SK-N-SH treated with all-trans-retinoic acid at 6 μM for 48 hours (cell line): Measurements from ENCODE around the gene IFITM1.
A peak's percentile ranks its signal among the peaks of the same experiment; 100 is the strongest.
"Not testable (repeated sequence)": the region's sequence is repeated elsewhere in the genome, so short reads cannot be mapped to it uniquely, and the experiment has no call there.

ENCODE experiments used
- ATAC-seq: fragments of 200-7000 bp; cut with Tn5 transposase; 3 replicates; pipeline ENCODE4 v1.9.1; 2020; ENCODE audit warnings: mild to moderate bottlenecking, moderate library complexity
- ARNTL ChIP-seq: fragments of 450-650 bp; formaldehyde crosslinking; IDR thresholded peaks from 2 replicates; pipeline ENCODE4 v1.5.0; 2020; ENCODE audit warnings: low read depth, mild to moderate bottlenecking, moderate library complexity, borderline replicate concordance
- CREB5 ChIP-seq: fragments of 250-450 bp; sonication (Bioruptor Pico); IDR thresholded peaks from 2 replicates; pipeline ENCODE4 v1.5.1; 2020; ENCODE audit warnings: low read depth, mild to moderate bottlenecking, moderate library complexity
- CSDC2 ChIP-seq: fragments of 250-450 bp; sonication (Bioruptor Pico); IDR thresholded peaks from 2 replicates; pipeline ENCODE4 v1.5.0; 2020; ENCODE audit warnings: mild to moderate bottlenecking, moderate library complexity
- CSRNP3 ChIP-seq: fragments of 250-450 bp; sonication (Bioruptor Pico); IDR thresholded peaks from 2 replicates; pipeline ENCODE4 v1.5.1; 2021; ENCODE audit warnings: mild to moderate bottlenecking, moderate library complexity
- ESRRG ChIP-seq: fragments of 250-450 bp; sonication (Bioruptor Pico); IDR thresholded peaks from 2 replicates; pipeline ENCODE4 v1.6.1; 2021; ENCODE audit warnings: mild to moderate bottlenecking
- GLIS3 ChIP-seq: fragments of 250-450 bp; sonication (Bioruptor Pico); IDR thresholded peaks from 2 replicates; pipeline ENCODE4 v1.5.0; 2020; ENCODE audit warnings: mild to moderate bottlenecking, moderate library complexity
- ISL1 ChIP-seq: fragments of 250-450 bp; sonication (Bioruptor Pico); IDR thresholded peaks from 2 replicates; pipeline ENCODE4 v2.1.2; 2022; ENCODE audit warnings: mild to moderate bottlenecking, moderate library complexity
- POU6F1 ChIP-seq: fragments of 250-450 bp; sonication (Bioruptor Pico); IDR thresholded peaks from 2 replicates; pipeline ENCODE4 v1.8.0; 2021; ENCODE audit warnings: low read depth, mild to moderate bottlenecking, moderate library complexity, borderline replicate concordance
- PPARA ChIP-seq: fragments of 250-450 bp; sonication (Bioruptor Pico); IDR thresholded peaks from 2 replicates; pipeline ENCODE4 v1.5.0; 2020; ENCODE audit warnings: mild to moderate bottlenecking, borderline replicate concordance
- RARB ChIP-seq: fragments of 250-450 bp; sonication (Bioruptor Pico); IDR thresholded peaks from 2 replicates; pipeline ENCODE4 v1.8.0; 2021; ENCODE audit warnings: mild to moderate bottlenecking, moderate library complexity
- TOX ChIP-seq: fragments of 250-450 bp; sonication (Bioruptor Pico); IDR thresholded peaks from 2 replicates; pipeline ENCODE4 v1.8.0; 2021; ENCODE audit warnings: mild to moderate bottlenecking, moderate library complexity, borderline replicate concordance
- TSHZ2 ChIP-seq: fragments of 250-450 bp; sonication (Bioruptor Pico); IDR thresholded peaks from 2 replicates; pipeline ENCODE4 v1.5.0; 2020; ENCODE audit warnings: mild to moderate bottlenecking, moderate library complexity
- ZC3H10 ChIP-seq: fragments of 250-450 bp; sonication (Bioruptor Pico); IDR thresholded peaks from 2 replicates; pipeline ENCODE4 v1.5.1; 2021; ENCODE audit warnings: mild to moderate bottlenecking, moderate library complexity
- ZNF565 ChIP-seq: fragments of 450-650 bp; formaldehyde crosslinking; conservative IDR thresholded peaks from 2 replicates; pipeline ENCODE4 v1.5.0; 2020; ENCODE audit warnings: low read depth, mild to moderate bottlenecking, moderate library complexity
- ZNF70 ChIP-seq: fragments of 450-650 bp; formaldehyde crosslinking; IDR thresholded peaks from 2 replicates; pipeline ENCODE4 v1.5.0; 2020; ENCODE audit warnings: mild to moderate bottlenecking, moderate library complexity
- ZNF8 ChIP-seq: fragments of 450-650 bp; formaldehyde crosslinking; IDR thresholded peaks from 2 replicates; pipeline ENCODE4 v1.5.0; 2020; ENCODE audit warnings: mild to moderate bottlenecking, moderate library complexity

The IFITM1 gene

GRCh38 chr11:285894-286220, 28.0 kb upstream of the IFITM1 start:
- TF ChIP-seq PPARA (CRISPR knock-in tag): no peak
- no peak for TF ChIP-seq ZNF70 (CRISPR knock-in tag)
- no peak for TF ChIP-seq TSHZ2 (CRISPR knock-in tag)
- TF ChIP-seq CSRNP3 (CRISPR knock-in tag): no peak
- no peak for TF ChIP-seq ISL1 (CRISPR knock-in tag)
- no peak for TF ChIP-seq CREB5 (CRISPR knock-in tag)
- no peak for TF ChIP-seq ZNF8 (CRISPR knock-in tag)
- TF ChIP-seq TOX (CRISPR knock-in tag): no peak
- TF ChIP-seq POU6F1 (CRISPR knock-in tag): no peak
- TF ChIP-seq GLIS3: no peak
- no peak for TF ChIP-seq ARNTL
- no peak for ATAC-seq

GRCh38 chr11:286977-287820, 26.6 kb upstream of the IFITM1 start:
- ATAC-seq: not testable (repeated sequence)

- ATAC-seq: peak; percentile 29
- no peak for TF ChIP-seq ZNF70 (CRISPR knock-in tag)
- TF ChIP-seq ZC3H10 (CRISPR knock-in tag): no peak
- no peak for TF ChIP-seq CSDC2 (CRISPR knock-in tag)
- TF ChIP-seq POU6F1 (CRISPR knock-in tag): no peak
- no peak for TF ChIP-seq RARB (CRISPR knock-in tag)
Measured at GRCh38 chr11:287821-288477, 25.9 kb upstream of the IFITM1 start.

GRCh38 chr11:288478-289397, 25.1 kb upstream of the IFITM1 start, which contains the start of gene PGGHG:
PGGHG (plus strand) TSS chr11:289126; CDS start chr11:289817, 691 bp downstream.
- TF ChIP-seq ZC3H10 (CRISPR knock-in tag) (no peak), CREB5 (CRISPR knock-in tag) (no peak), ZNF565 (no peak), ESRRG (CRISPR knock-in tag) (no peak), CSRNP3 (CRISPR knock-in tag) (no peak), TOX (CRISPR knock-in tag) (no peak)
- ATAC-seq: peak; percentile 61
